DOHH2 (cell line): Measurements from ENCODE around the gene UBE2K.
"Not testable (repeated sequence)": the region's sequence is repeated elsewhere in the genome, so short reads cannot be mapped to it uniquely, and the experiment has no call there.

ENCODE experiments used
- CTCF ChIP-seq: fragments of 200-600 bp; sonication (generic); IDR thresholded peaks from one replicate; pipeline ENCODE4 v1.5.1; 2014; ENCODE audit warnings: antibody characterized with exemption, mild to moderate bottlenecking, low read depth, low read length; ENCODE audit not compliant: poor library complexity, severe bottlenecking
- EZH2phosphoT487 ChIP-seq: fragments of 200-600 bp; sonication (generic); IDR thresholded peaks from 2 replicates; pipeline ENCODE4 v1.6.1; 2017; ENCODE audit warnings: borderline replicate concordance, mild to moderate bottlenecking, antibody characterized with exemption, low read length, moderate library complexity, mixed read lengths

GRCh38 chr4:39656638-39657037, 41.3 kb upstream of the UBE2K start:
- TF ChIP-seq CTCF, EZH2phosphoT487: not testable (repeated sequence)
